H9 (cell line): ENCODE measurements around the gene DHX40. TPM values are rescaled to one million over a fixed set of nuclear protein-coding genes. Genes with fewer than 3 reads are reported as not detected.

Source experiments
- DNase-seq: peaks from one replicate; pipeline ENCODE4 v3.0.0-alpha.2; 2017
- H2AFZ ChIP-seq: one replicate; pipeline ENCODE4 v1.6.1; 2013; ENCODE audit warnings: mild to moderate bottlenecking, low read length, control low read depth, moderate library complexity
- H2AK5ac ChIP-seq: 2 replicates; pipeline ENCODE4 v1.6.1; 2013; ENCODE audit warnings: low read length, control low read depth, mixed read lengths; ENCODE audit not compliant: insufficient read length
- H2BK120ac ChIP-seq: one replicate; pipeline ENCODE4 v1.6.1; 2013; ENCODE audit warnings: low read depth, mild to moderate bottlenecking, low read length, control low read depth, inconsistent platforms; ENCODE audit not compliant: poor library complexity, severe bottlenecking
- H2BK12ac ChIP-seq: 2 replicates; pipeline ENCODE4 v1.6.1; 2013; ENCODE audit warnings: low read length, control low read depth, mixed read lengths, low read depth; ENCODE audit not compliant: insufficient read length
- H2BK15ac ChIP-seq: 2 replicates; pipeline ENCODE4 v1.6.1; 2013; ENCODE audit warnings: low read depth, low read length, control low read depth
- H2BK20ac ChIP-seq: one replicate; pipeline ENCODE4 v1.6.1; 2013; ENCODE audit warnings: low read depth, mild to moderate bottlenecking, low read length, control low read depth, inconsistent platforms; ENCODE audit not compliant: poor library complexity, severe bottlenecking
- H2BK5ac ChIP-seq: 2 replicates; pipeline ENCODE4 v1.6.1; 2013; ENCODE audit warnings: low read length, control low read depth, mixed read lengths; ENCODE audit not compliant: insufficient read length
- H3K14ac ChIP-seq: 2 replicates; pipeline ENCODE4 v1.6.1; 2013; ENCODE audit warnings: low read length, control low read depth; ENCODE audit not compliant: insufficient read depth
- H3K18ac ChIP-seq: 2 replicates; pipeline ENCODE4 v1.6.1; 2013; ENCODE audit warnings: low read depth, mild to moderate bottlenecking, mixed read lengths, low read length, control low read depth; ENCODE audit not compliant: insufficient read length
- H3K23ac ChIP-seq: 2 replicates; pipeline ENCODE4 v1.6.1; 2013; ENCODE audit warnings: low read length, control low read depth, mixed read lengths, low read depth; ENCODE audit not compliant: insufficient read length
- H3K23me2 ChIP-seq: 2 replicates; pipeline ENCODE4 v1.6.1; 2013; ENCODE audit warnings: low read depth, mild to moderate bottlenecking, mixed read lengths, low read length, control low read depth; ENCODE audit not compliant: insufficient read length, poor library complexity, severe bottlenecking
- H3K27ac ChIP-seq: 2 replicates; pipeline ENCODE4 v1.5.1; 2013; ENCODE audit warnings: low read length, control low read depth, mixed read lengths, low read depth; ENCODE audit not compliant: insufficient read length
- H3K27me3 ChIP-seq: 2 replicates; pipeline ENCODE4 v1.6.1; 2013; ENCODE audit warnings: low read length, control low read depth, inconsistent platforms; ENCODE audit not compliant: insufficient read depth
- H3K4ac ChIP-seq: 2 replicates; pipeline ENCODE4 v1.6.1; 2013; ENCODE audit warnings: low read depth, mild to moderate bottlenecking, control low read depth, inconsistent platforms, low read length, moderate library complexity
- H3K4me1 ChIP-seq: 2 replicates; pipeline ENCODE4 v1.6.1; 2013; ENCODE audit warnings: low read length, control low read depth, inconsistent platforms; ENCODE audit not compliant: insufficient read depth
- H3K4me2 ChIP-seq: 2 replicates; pipeline ENCODE4 v1.6.1; 2013; ENCODE audit warnings: low read length, control low read depth, mixed read lengths; ENCODE audit not compliant: insufficient read length, insufficient read depth
- H3K56ac ChIP-seq: 2 replicates; pipeline ENCODE4 v1.6.1; 2013; ENCODE audit warnings: low read depth, mild to moderate bottlenecking, mixed read lengths, low read length, control low read depth; ENCODE audit not compliant: insufficient read length
- H3K79me1 ChIP-seq: 2 replicates; pipeline ENCODE4 v1.6.1; 2013; ENCODE audit warnings: low read depth, mild to moderate bottlenecking, moderate library complexity, low read length, control low read depth, inconsistent platforms; ENCODE audit not compliant: insufficient read depth, poor library complexity, severe bottlenecking
- H3K79me2 ChIP-seq: 2 replicates; pipeline ENCODE4 v1.6.1; 2013; ENCODE audit warnings: low read length, control low read depth, inconsistent platforms; ENCODE audit not compliant: insufficient read depth
- H3K9ac ChIP-seq: 2 replicates; pipeline ENCODE4 v1.6.1; 2013; ENCODE audit warnings: low read length, control low read depth, mixed read lengths; ENCODE audit not compliant: insufficient read length; ENCODE audit errors: extremely low read depth
- H3K9me3 ChIP-seq: one replicate; pipeline ENCODE4 v1.6.1; 2013; ENCODE audit warnings: low read depth, low read length, inconsistent platforms; ENCODE audit not compliant: control insufficient read depth
- H3T11ph ChIP-seq: one replicate; pipeline ENCODE4 v1.6.1; 2013; ENCODE audit warnings: mild to moderate bottlenecking, low read length, control low read depth, inconsistent platforms
- H4K20me1 ChIP-seq: one replicate; pipeline ENCODE4 v1.6.1; 2013; ENCODE audit not compliant: control insufficient read depth, insufficient read length, insufficient read depth
- H4K5ac ChIP-seq: 2 replicates; pipeline ENCODE4 v1.6.1; 2013; ENCODE audit warnings: low read depth, mild to moderate bottlenecking, mixed read lengths, low read length, control low read depth; ENCODE audit not compliant: insufficient read length
- H4K8ac ChIP-seq: replicated peaks from 2 replicates; pipeline ENCODE4 v1.6.1; 2013; ENCODE audit warnings: low read length, control low read depth, mixed read lengths, low read depth; ENCODE audit not compliant: insufficient read length
- H4K91ac ChIP-seq: 2 replicates; pipeline ENCODE4 v1.6.1; 2013; ENCODE audit warnings: low read depth, mild to moderate bottlenecking, moderate library complexity, mixed read lengths, low read length, control low read depth; ENCODE audit not compliant: insufficient read length
- H3K27ac Mint-ChIP-seq, 3 experiments: 2 replicates in 2 of 3; 3 replicates in 1 of 3; pipeline ENCODE4 v1.8.0; 2020 to 2021; ENCODE audit warnings: mixed read lengths in 3 of 3, mild to moderate bottlenecking in 1 of 3, moderate library complexity in 1 of 3
- H3K27me3 Mint-ChIP-seq: 2 replicates; pipeline ENCODE4 v1.8.0; 2021; ENCODE audit warnings: low read depth, mild to moderate bottlenecking, moderate library complexity, mixed read lengths
- H3K36me3 Mint-ChIP-seq, 3 experiments: 2 replicates in 2 of 3; 3 replicates in 1 of 3; pipeline ENCODE4 v1.8.0; 2020 to 2021; ENCODE audit warnings: low read depth in 3 of 3, mixed read lengths in 3 of 3; ENCODE audit not compliant: insufficient read depth in 1 of 3
- H3K4me1 Mint-ChIP-seq, 2 experiments: 2 replicates each; pipeline ENCODE4 v1.8.0; 2020; ENCODE audit warnings: mixed read lengths in 2 of 2
- H3K4me3 Mint-ChIP-seq, 2 experiments: 2 replicates in 1 of 2; 3 replicates in 1 of 2; pipeline ENCODE4 v1.8.0; 2020 to 2021; ENCODE audit warnings: mild to moderate bottlenecking in 2 of 2, mixed read lengths in 2 of 2, moderate library complexity in 1 of 2
- H3K9me3 Mint-ChIP-seq, 2 experiments: 2 replicates in 1 of 2; 3 replicates in 1 of 2; pipeline ENCODE4 v1.8.0; 2020; ENCODE audit warnings: mild to moderate bottlenecking in 2 of 2, mixed read lengths in 2 of 2, moderate library complexity in 1 of 2
- total RNA-seq: library from RNA; stranded (reverse); gene quantifications from 2 replicates; pipeline ENCODE4 v1.2.1, GENCODE V29; 2021
- TF ChIP-seq, protein P1 (sequence below): fragments of 200-600 bp; sonication (generic); conservative IDR thresholded peaks from 3 replicates; pipeline ENCODE4 v1.8.0; 2021; ENCODE audit warnings: antibody characterized with exemption, mild to moderate bottlenecking

DHX40 gene
- total RNA-seq, 1 experiment from 2014 or later = 28.8 TPM

DNA sequence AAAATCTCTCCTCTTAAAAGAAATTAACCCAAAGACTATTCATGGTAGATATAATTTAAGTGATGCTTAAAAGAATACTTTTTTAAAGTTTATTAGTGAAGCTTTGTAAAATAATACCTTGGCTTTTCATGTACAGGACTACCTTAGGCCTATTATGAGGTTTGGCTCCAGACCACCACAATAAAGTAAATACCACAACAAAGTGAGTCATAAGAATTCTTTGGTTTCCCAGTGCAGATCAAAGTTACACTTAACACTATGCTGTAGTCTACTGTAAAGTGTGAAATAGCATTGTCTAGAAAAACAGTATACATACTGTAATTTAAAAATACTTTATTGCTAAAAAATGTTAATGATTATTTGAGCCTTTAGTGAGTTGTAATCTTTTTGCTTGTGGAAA, 85.9 kb downstream of the DHX40 start:
- Histone ChIP-seq H3K79me2 (no peaks in the 10 kb centered on the region; the same call in 1 of the 2 replicates), H2BK12ac (no peak overlapping the region), H3K27ac (no peak overlapping the region), H3K4me1 (no peaks in the 10 kb centered on the region), H2BK5ac (no peak overlapping the region), H4K20me1 (no peaks in the 10 kb centered on the region), H4K5ac (no peak overlapping the region), H3K56ac (no peak overlapping the region), H2AK5ac (no peak overlapping the region), H3K4me2 (no peak overlapping the region), H3K27me3 (no peaks in the 10 kb centered on the region), H3K14ac (no peak overlapping the region), H4K8ac (no peak overlapping the region), H2BK20ac (no peak overlapping the region), H3K4ac (no peak overlapping the region), H3T11ph (no peak overlapping the region), H4K91ac (no peak overlapping the region), H2AFZ (no peak overlapping the region), H3K23me2 (no peaks in the 10 kb centered on the region), H3K9me3 (no peaks in the 10 kb centered on the region), H2BK120ac (no peak overlapping the region), H2BK15ac (no peak overlapping the region), H3K79me1 (peaks cover 7% of the 10 kb centered on the region), H3K9ac (no peak overlapping the region), H3K23ac (no peak overlapping the region), H3K18ac (no peak overlapping the region)
- Mint-ChIP-seq H3K27me3 (no peaks in the 10 kb centered on the region), H3K4me3 (no peak overlapping the region), H3K36me3 (peaks cover 66 to 89% (median 86%) of the 10 kb centered on the region in 3 experiments), H3K27ac (no peak overlapping the region), H3K4me1 (no peaks in the 10 kb centered on the region), H3K9me3 (peaks cover 0 to 4% of the 10 kb centered on the region in 2 experiments; a peak in 1 of 5 replicates)
- TF ChIP-seq, protein P1, sequence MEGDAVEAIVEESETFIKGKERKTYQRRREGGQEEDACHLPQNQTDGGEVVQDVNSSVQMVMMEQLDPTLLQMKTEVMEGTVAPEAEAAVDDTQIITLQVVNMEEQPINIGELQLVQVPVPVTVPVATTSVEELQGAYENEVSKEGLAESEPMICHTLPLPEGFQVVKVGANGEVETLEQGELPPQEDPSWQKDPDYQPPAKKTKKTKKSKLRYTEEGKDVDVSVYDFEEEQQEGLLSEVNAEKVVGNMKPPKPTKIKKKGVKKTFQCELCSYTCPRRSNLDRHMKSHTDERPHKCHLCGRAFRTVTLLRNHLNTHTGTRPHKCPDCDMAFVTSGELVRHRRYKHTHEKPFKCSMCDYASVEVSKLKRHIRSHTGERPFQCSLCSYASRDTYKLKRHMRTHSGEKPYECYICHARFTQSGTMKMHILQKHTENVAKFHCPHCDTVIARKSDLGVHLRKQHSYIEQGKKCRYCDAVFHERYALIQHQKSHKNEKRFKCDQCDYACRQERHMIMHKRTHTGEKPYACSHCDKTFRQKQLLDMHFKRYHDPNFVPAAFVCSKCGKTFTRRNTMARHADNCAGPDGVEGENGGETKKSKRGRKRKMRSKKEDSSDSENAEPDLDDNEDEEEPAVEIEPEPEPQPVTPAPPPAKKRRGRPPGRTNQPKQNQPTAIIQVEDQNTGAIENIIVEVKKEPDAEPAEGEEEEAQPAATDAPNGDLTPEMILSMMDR = no peak
- no peak for DNase-seq
